ENCODE data around the gene AACS. TPM values are rescaled to one million over a fixed set of nuclear protein-coding genes. Genes with fewer than 3 reads are reported as not detected.

The AACS gene
- total and polyA plus RNA-seq, 2 of the 4 experiments (the other 2 are of a cell fraction): 22.0 to 24.9 TPM

GRCh38 chr12:125160281-125160955, 95.2 kb downstream of the AACS start:
- H4K20me1 ChIP-seq (ENCODE audit: insufficient read depth, low read length): no peaks in the 10 kb centered on the region
- H3K18ac ChIP-seq (ENCODE audit: low read depth, low read length): no peak overlapping the region
- H3K27me3 ChIP-seq (ENCODE audit: control insufficient read depth, insufficient read depth, low read length): no peaks in the 10 kb centered on the region
- H2BK5ac ChIP-seq (ENCODE audit: low read depth, low read length, poor library complexity, severe bottlenecking): no peak overlapping the region
- no peak overlapping the region for H3K4me3 ChIP-seq (ENCODE audit: insufficient read depth, low read depth, low read length)
- TF ChIP-seq NFE2L2 (IDR thresholded peaks at IDR 0.05; ENCODE audit: low read depth, low read length) (no peak), RCOR1 (IDR thresholded peaks at IDR 0.05; ENCODE audit: insufficient replicate concordance, low read length) (no peak), USF2 (IDR thresholded peaks at IDR 0.05; ENCODE audit: low read depth, low read length) (no peak), RAD21 (IDR thresholded peaks at IDR 0.05; ENCODE audit: low read length) (no peak), MAZ (IDR thresholded peaks at IDR 0.05; ENCODE audit: borderline replicate concordance, low read depth, low read length) (no peak), CTCF (conservative IDR thresholded peaks at IDR 0.05; ENCODE audit: low read depth, low read length) (no peak), FOS (IDR thresholded peaks at IDR 0.05; ENCODE audit: low read depth, low read length) (no peak), CEBPB (IDR thresholded peaks at IDR 0.05; ENCODE audit: low read depth, low read length) (no peak), SMC3 (IDR thresholded peaks at IDR 0.05; ENCODE audit: low read depth, low read length) (no peak), ELK1 (IDR thresholded peaks at IDR 0.05; ENCODE audit: borderline replicate concordance, low read depth, low read length) (no peak), RFX5 (IDR thresholded peaks at IDR 0.05; ENCODE audit: low read depth, low read length) (no peak), BHLHE40 (IDR thresholded peaks at IDR 0.05; ENCODE audit: low read depth, low read length) (no peak), POLR2A (IDR thresholded peaks at IDR 0.05; ENCODE audit: low read depth, low read length) (no peak), CHD1 (IDR thresholded peaks at IDR 0.05; ENCODE audit: low read depth, low read length) (no peak), MXI1 (IDR thresholded peaks at IDR 0.05; ENCODE audit: borderline replicate concordance, low read depth, low read length) (no peak), MAFK (IDR thresholded peaks at IDR 0.05; ENCODE audit: low read depth, low read length) (no peak)
- no peaks in the 10 kb centered on the region for H3K36me3 ChIP-seq (ENCODE audit: control insufficient read depth, insufficient read depth, low read length)
- intact Hi-C loops (cut with micrococcal nuclease) (no loop called here), dilution Hi-C loops (cut with HindIII; ENCODE audit: low sequenced_read_pairs, unreplicated experiment) (no loop called here), in situ Hi-C loops (cut with MboI; ENCODE audit: low sequenced_read_pairs) (no loop called here)
- H4K5ac ChIP-seq (ENCODE audit: low read depth, low read length): no peak overlapping the region
- DNase-seq (no peak), ATAC-seq (ENCODE audit: low read depth) (no peak)
- ChIA-PET POLR2A (ENCODE audit: unreplicated experiment) (no interaction called here), CTCF (no interaction called here)
- no peak overlapping the region for H3K14ac ChIP-seq (replicated peaks; ENCODE audit: low read depth, low read length)
- H3K4me2 ChIP-seq (ENCODE audit: low read depth, low read length): no peak overlapping the region
- no peak overlapping the region for H2BK20ac ChIP-seq (ENCODE audit: low read depth, low read length)
- no peak overlapping the region for H2BK15ac ChIP-seq (ENCODE audit: low read depth, low read length)
- H2BK120ac ChIP-seq (ENCODE audit: low read depth, low read length): no peak overlapping the region
- no peak overlapping the region for H4K91ac ChIP-seq (ENCODE audit: insufficient read depth, low read depth, low read length)
- no peak overlapping the region for H3K23ac ChIP-seq (ENCODE audit: low read depth, low read length)
- H3K4me1 ChIP-seq (ENCODE audit: control insufficient read depth, insufficient read depth, low read length): no peaks in the 10 kb centered on the region
- H4K8ac ChIP-seq (ENCODE audit: low read depth in 2 of 2, low read length in 2 of 2): no peak overlapping the region
- H3K79me1 ChIP-seq (ENCODE audit: low read depth in 1 of 2, low read length in 2 of 2): no peaks in the 10 kb centered on the region
- no TSS peak for BruUV-seq (replicated peaks)
- H2AFZ ChIP-seq (replicated peaks; ENCODE audit: low read length, poor library complexity): no peak overlapping the region
- H3K56ac ChIP-seq (ENCODE audit: extremely low read depth, insufficient read depth, low read length): no peak overlapping the region
- no peaks in the 10 kb centered on the region for H3K9me3 ChIP-seq (ENCODE audit: control insufficient read depth, insufficient read depth, low read length)
- no peak overlapping the region for H3K9ac ChIP-seq (ENCODE audit: low read depth, low read length)
- H2AK5ac ChIP-seq (ENCODE audit: low read depth, low read length): no peak overlapping the region
- no peak overlapping the region for H2AK9ac ChIP-seq (replicated peaks; ENCODE audit: low read depth, low read length, poor library complexity)
- no peak overlapping the region for H3K4ac ChIP-seq (ENCODE audit: low read depth, low read length)
- H3K9me1 ChIP-seq (ENCODE audit: insufficient read depth, low read length): no peaks in the 10 kb centered on the region
- H3K27ac ChIP-seq (ENCODE audit: insufficient read depth, low read length): no peak overlapping the region
- WGBS, 2 experiments (ENCODE audit: extremely low coverage in 2 of 2, insufficient read length in 1 of 2): no CpG with 5 or more reads among the region's 9 CpGs
